Measurements from ENCODE around the gene FILIP1L. TPM values are rescaled to one million over a fixed set of nuclear protein-coding genes. Genes with fewer than 3 reads are reported as not detected.
A peak's percentile ranks its signal among the peaks of the same experiment; 100 is the strongest.

FILIP1L gene
- total RNA-seq, 3 donors from 2014 or later = 8.9 to 37.0 (median 17.1) TPM

GRCh38 chr3:99885085-99885484 is 229.2 kb downstream of the FILIP1L start:
- DNase-seq = no peak
- intact Hi-C loops (cut with DNase I, micrococcal nuclease) = no loop called here
- no peaks in the 10 kb centered on the region for H3K4me1 ChIP-seq (ENCODE audit: low read depth)
- ATAC-seq = no peak
- no peaks in the 10 kb centered on the region for H3K36me3 ChIP-seq (ENCODE audit: low read depth)
- no peak overlapping the region for H3K4me3 ChIP-seq
- TF ChIP-seq, protein P1, sequence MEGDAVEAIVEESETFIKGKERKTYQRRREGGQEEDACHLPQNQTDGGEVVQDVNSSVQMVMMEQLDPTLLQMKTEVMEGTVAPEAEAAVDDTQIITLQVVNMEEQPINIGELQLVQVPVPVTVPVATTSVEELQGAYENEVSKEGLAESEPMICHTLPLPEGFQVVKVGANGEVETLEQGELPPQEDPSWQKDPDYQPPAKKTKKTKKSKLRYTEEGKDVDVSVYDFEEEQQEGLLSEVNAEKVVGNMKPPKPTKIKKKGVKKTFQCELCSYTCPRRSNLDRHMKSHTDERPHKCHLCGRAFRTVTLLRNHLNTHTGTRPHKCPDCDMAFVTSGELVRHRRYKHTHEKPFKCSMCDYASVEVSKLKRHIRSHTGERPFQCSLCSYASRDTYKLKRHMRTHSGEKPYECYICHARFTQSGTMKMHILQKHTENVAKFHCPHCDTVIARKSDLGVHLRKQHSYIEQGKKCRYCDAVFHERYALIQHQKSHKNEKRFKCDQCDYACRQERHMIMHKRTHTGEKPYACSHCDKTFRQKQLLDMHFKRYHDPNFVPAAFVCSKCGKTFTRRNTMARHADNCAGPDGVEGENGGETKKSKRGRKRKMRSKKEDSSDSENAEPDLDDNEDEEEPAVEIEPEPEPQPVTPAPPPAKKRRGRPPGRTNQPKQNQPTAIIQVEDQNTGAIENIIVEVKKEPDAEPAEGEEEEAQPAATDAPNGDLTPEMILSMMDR (IDR thresholded peaks at IDR 0.05) = no peak
- H3K9me3 ChIP-seq = no peaks in the 10 kb centered on the region

DNA sequence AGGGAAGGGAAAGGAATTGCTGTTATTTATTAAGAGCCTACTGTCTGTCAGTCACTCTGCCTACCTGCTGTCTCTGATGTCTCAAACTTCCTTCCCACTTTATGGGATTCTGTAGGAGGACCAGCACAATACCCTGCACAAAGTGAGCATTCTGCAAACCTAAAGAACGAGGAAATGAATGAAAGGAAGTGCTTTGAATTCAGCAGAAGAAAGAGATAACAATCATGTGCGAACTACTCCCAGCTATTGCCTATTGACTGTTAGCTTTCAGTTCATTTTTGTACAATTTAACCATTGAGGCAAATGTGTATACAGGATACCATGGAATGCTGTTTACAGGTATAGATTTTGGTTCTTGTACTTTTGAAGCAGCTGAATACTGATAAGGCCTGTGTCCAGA is 229.8 kb downstream of the FILIP1L start:
- ATAC-seq (peak; percentile 77), DNase-seq (no peak)
- intact Hi-C loops (cut with DNase I, micrococcal nuclease) = no loop called here
- H3K4me3 ChIP-seq = no peak overlapping the region
- TF ChIP-seq, protein P1 (IDR thresholded peaks at IDR 0.05) = no peak
- H3K36me3 ChIP-seq (ENCODE audit: low read depth) = no peaks in the 10 kb centered on the region
- H3K9me3 ChIP-seq = no peaks in the 10 kb centered on the region
- no peaks in the 10 kb centered on the region for H3K4me1 ChIP-seq (ENCODE audit: low read depth)

- Histone ChIP-seq H3K4me1 (ENCODE audit: low read depth) (no peaks in the 10 kb centered on the region), H3K9me3 (no peaks in the 10 kb centered on the region), H3K4me3 (no peak overlapping the region), H3K36me3 (ENCODE audit: low read depth) (no peaks in the 10 kb centered on the region)
- intact Hi-C loops (cut with DNase I, micrococcal nuclease) = no loop called here
- ATAC-seq = no peak
- DNase-seq = no peak
- TF ChIP-seq, protein P1 (IDR thresholded peaks at IDR 0.05) = no peak
These were observed 230.6 kb downstream of the FILIP1L start for GRCh38 chr3:99883693-99884092.

DNA sequence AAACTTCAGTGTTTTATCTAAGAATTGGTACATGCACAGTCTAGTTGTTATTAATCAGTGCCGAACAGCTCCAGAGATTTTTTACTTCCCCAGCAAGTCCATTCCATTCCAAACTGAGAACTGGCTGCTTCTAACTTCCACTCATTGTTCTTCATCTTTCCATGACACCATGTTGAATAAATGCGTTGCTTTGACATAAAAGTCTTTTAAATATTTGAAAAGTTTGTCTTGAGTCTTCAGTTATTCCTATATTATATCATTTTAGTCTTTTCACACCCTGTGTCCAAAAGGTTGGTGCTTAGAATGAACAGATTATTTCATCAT is 231.2 kb downstream of the FILIP1L start:
- no peak for DNase-seq
- no peaks in the 10 kb centered on the region for H3K9me3 ChIP-seq
- intact Hi-C loops (cut with DNase I, micrococcal nuclease) = no loop called here
- H3K4me3 ChIP-seq = no peak overlapping the region
- no peak for ATAC-seq
- no peaks in the 10 kb centered on the region for H3K4me1 ChIP-seq (ENCODE audit: low read depth)
- TF ChIP-seq, protein P1 (IDR thresholded peaks at IDR 0.05) = no peak
- H3K36me3 ChIP-seq (ENCODE audit: low read depth) = no peaks in the 10 kb centered on the region

- ATAC-seq (no peak), DNase-seq (no peak)
- intact Hi-C loops (cut with DNase I, micrococcal nuclease) = no loop called here
- Histone ChIP-seq H3K4me3 (no peak overlapping the region), H3K36me3 (ENCODE audit: low read depth) (no peaks in the 10 kb centered on the region), H3K4me1 (ENCODE audit: low read depth) (no peaks in the 10 kb centered on the region), H3K9me3 (no peaks in the 10 kb centered on the region)
- TF ChIP-seq, protein P1 (IDR thresholded peaks at IDR 0.05) = no peak
These were observed 231.7 kb downstream of the FILIP1L start for GRCh38 chr3:99882436-99883137.

- Histone ChIP-seq H3K4me1 (ENCODE audit: low read depth) (no peaks in the 10 kb centered on the region), H3K36me3 (ENCODE audit: low read depth) (no peaks in the 10 kb centered on the region), H3K9me3 (no peaks in the 10 kb centered on the region), H3K4me3 (no peak overlapping the region)
- peak; percentile 42 for ATAC-seq
- TF ChIP-seq, protein P1 (IDR thresholded peaks at IDR 0.05) = no peak
- DNase-seq = no peak
- intact Hi-C loops (cut with DNase I, micrococcal nuclease) = no loop called here
These were observed 233.2 kb downstream of the FILIP1L start for GRCh38 chr3:99881121-99881524.
